Upper lobe of right lung (tissue), 1 donor: Measurements from ENCODE around the gene KCNC2. TPM values are rescaled to one million over a fixed set of nuclear protein-coding genes. Genes with fewer than 3 reads are reported as not detected.

ENCODE experiments used
- ATAC-seq: fragments of 200-7000 bp; cut with Tn5 transposase; one replicate; pipeline ENCODE4 v1.9.1; 2020; ENCODE audit warnings: mild to moderate bottlenecking, moderate library complexity
- DNase-seq: peaks from one replicate; pipeline ENCODE4 v3.0.0-alpha.2; 2020
- H3K27ac ChIP-seq: fragments of 200-600 bp; one replicate; pipeline ENCODE4 v1.8.0; 2022
- H3K27me3 ChIP-seq: fragments of 200-600 bp; one replicate; pipeline ENCODE4 v1.8.0; 2022; ENCODE audit warnings: mild to moderate bottlenecking
- H3K36me3 ChIP-seq: fragments of 200-600 bp; one replicate; pipeline ENCODE4 v1.8.0; 2022
- H3K4me1 ChIP-seq: fragments of 200-600 bp; one replicate; pipeline ENCODE4 v1.8.0; 2022
- H3K4me3 ChIP-seq: fragments of 200-600 bp; one replicate; pipeline ENCODE4 v1.8.0; 2022; ENCODE audit warnings: mild to moderate bottlenecking
- H3K9me3 ChIP-seq: fragments of 200-600 bp; one replicate; pipeline ENCODE4 v1.8.0; 2022
- intact Hi-C: fragments of 100-400 bp; cut with DNase I; formaldehyde crosslinking; loops from one replicate; pipeline ENCODE4 v1.11.0; 2022
- total RNA-seq: library from RNA; stranded (reverse); fragmentation: NEBNext Ultra II Directional; extraction: Animal tissue kit (Norgen Biotek cat#: 25700); gene quantifications from one replicate; pipeline ENCODE4 v1.2.1, GENCODE V29; 2021
- TF ChIP-seq, protein P1 (sequence below): fragments of 200-600 bp; IDR thresholded peaks from one replicate; pipeline ENCODE4 v1.8.0; 2022; ENCODE audit warnings: antibody characterized with exemption
- donor health status: DM: no; HTN: yes; CAD: no; lungs with severe emphysema.

KCNC2 gene
- total RNA-seq, 1 donor from 2014 or later: not detected

GRCh38 chr12:75116646-75117198 lies 92.9 kb downstream of the KCNC2 start:
- intact Hi-C loops: no loop called here
- no peak overlapping the region for H3K27ac ChIP-seq
- H3K27me3 ChIP-seq: no peaks in the 10 kb centered on the region
- no peak overlapping the region for H3K4me3 ChIP-seq
- H3K4me1 ChIP-seq: no peaks in the 10 kb centered on the region
- H3K36me3 ChIP-seq: no peaks in the 10 kb centered on the region
- DNase-seq: no peak
- no peak for ATAC-seq
- no peaks in the 10 kb centered on the region for H3K9me3 ChIP-seq
- TF ChIP-seq, protein P1, sequence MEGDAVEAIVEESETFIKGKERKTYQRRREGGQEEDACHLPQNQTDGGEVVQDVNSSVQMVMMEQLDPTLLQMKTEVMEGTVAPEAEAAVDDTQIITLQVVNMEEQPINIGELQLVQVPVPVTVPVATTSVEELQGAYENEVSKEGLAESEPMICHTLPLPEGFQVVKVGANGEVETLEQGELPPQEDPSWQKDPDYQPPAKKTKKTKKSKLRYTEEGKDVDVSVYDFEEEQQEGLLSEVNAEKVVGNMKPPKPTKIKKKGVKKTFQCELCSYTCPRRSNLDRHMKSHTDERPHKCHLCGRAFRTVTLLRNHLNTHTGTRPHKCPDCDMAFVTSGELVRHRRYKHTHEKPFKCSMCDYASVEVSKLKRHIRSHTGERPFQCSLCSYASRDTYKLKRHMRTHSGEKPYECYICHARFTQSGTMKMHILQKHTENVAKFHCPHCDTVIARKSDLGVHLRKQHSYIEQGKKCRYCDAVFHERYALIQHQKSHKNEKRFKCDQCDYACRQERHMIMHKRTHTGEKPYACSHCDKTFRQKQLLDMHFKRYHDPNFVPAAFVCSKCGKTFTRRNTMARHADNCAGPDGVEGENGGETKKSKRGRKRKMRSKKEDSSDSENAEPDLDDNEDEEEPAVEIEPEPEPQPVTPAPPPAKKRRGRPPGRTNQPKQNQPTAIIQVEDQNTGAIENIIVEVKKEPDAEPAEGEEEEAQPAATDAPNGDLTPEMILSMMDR: no peak

DNA sequence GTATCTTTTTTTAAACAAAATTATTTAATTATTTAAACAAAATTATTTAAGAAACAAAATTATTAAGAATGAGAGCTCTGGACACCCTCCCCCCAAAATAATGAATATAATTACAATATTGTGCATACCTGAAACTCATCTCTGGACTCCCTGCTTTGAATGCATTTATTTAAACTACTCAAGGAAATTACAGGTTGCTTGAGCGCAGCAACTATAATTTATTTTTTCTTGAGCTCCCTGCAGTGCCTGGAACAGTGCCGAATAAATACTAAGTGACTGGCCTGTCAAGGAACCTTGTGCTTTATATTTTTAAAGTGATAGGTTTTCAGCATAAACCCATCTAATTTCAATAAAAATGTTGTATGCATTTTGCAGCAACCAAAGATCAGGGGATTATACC lies 93.9 kb downstream of the KCNC2 start:
- H3K4me3 ChIP-seq: no peak overlapping the region
- no peaks in the 10 kb centered on the region for H3K36me3 ChIP-seq
- no peak for DNase-seq
- no peaks in the 10 kb centered on the region for H3K27me3 ChIP-seq
- H3K27ac ChIP-seq: no peak overlapping the region
- TF ChIP-seq, protein P1: no peak
- intact Hi-C loops: no loop called here
- H3K9me3 ChIP-seq: no peaks in the 10 kb centered on the region
- no peak for ATAC-seq
- no peaks in the 10 kb centered on the region for H3K4me1 ChIP-seq

- no peak overlapping the region for H3K4me3 ChIP-seq
- intact Hi-C loops: no loop called here
- H3K9me3 ChIP-seq: no peaks in the 10 kb centered on the region
- ATAC-seq: no peak
- H3K27me3 ChIP-seq: no peaks in the 10 kb centered on the region
- no peaks in the 10 kb centered on the region for H3K36me3 ChIP-seq
- TF ChIP-seq, protein P1: no peak
- no peak overlapping the region for H3K27ac ChIP-seq
- H3K4me1 ChIP-seq: no peaks in the 10 kb centered on the region
- DNase-seq: no peak
Observed at GRCh38 chr12:75103822-75104221, 105.8 kb downstream of the KCNC2 start.

GRCh38 chr12:75101781-75102180 lies 107.9 kb downstream of the KCNC2 start:
- intact Hi-C loops: no loop called here
- H3K4me3 ChIP-seq: no peak overlapping the region
- no peak overlapping the region for H3K27ac ChIP-seq
- H3K27me3 ChIP-seq: no peaks in the 10 kb centered on the region
- no peaks in the 10 kb centered on the region for H3K36me3 ChIP-seq
- TF ChIP-seq, protein P1: no peak
- H3K4me1 ChIP-seq: no peaks in the 10 kb centered on the region
- ATAC-seq (no peak), DNase-seq (no peak)
- H3K9me3 ChIP-seq: no peaks in the 10 kb centered on the region

GRCh38 chr12:75099210-75099609 lies 110.4 kb downstream of the KCNC2 start:
- DNase-seq (no peak), ATAC-seq (no peak)
- H3K4me1 ChIP-seq: no peaks in the 10 kb centered on the region
- H3K9me3 ChIP-seq: no peaks in the 10 kb centered on the region
- no peak overlapping the region for H3K27ac ChIP-seq
- no peaks in the 10 kb centered on the region for H3K36me3 ChIP-seq
- no peaks in the 10 kb centered on the region for H3K27me3 ChIP-seq
- intact Hi-C loops: no loop called here
- TF ChIP-seq, protein P1: no peak
- no peak overlapping the region for H3K4me3 ChIP-seq

DNA sequence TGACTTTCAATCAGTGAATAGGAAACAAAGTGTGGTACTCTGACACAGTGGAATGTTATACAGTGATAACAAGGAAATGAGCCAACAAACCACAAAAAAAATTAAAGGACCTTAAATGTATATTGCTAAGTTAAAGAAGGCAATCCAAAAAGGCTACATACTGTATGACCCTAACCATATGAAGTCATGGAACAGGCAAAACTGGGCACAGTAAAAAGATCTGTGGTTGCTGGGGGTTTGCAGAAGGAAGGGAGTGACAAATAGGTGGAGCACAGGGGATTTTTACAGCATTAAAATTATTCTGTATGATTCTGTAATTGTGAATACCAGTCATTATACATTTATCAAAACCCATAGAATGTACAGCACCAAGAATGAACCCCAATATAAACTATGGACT lies 112.6 kb downstream of the KCNC2 start:
- Histone ChIP-seq H3K9me3 (no peaks in the 10 kb centered on the region), H3K36me3 (no peaks in the 10 kb centered on the region), H3K4me3 (no peak overlapping the region), H3K27ac (no peak overlapping the region), H3K4me1 (no peaks in the 10 kb centered on the region), H3K27me3 (no peaks in the 10 kb centered on the region)
- DNase-seq (no peak), ATAC-seq (no peak)
- intact Hi-C loops: no loop called here
- TF ChIP-seq, protein P1: no peak
